ENCODE measurements around the gene KCP.

KCP gene

DNA sequence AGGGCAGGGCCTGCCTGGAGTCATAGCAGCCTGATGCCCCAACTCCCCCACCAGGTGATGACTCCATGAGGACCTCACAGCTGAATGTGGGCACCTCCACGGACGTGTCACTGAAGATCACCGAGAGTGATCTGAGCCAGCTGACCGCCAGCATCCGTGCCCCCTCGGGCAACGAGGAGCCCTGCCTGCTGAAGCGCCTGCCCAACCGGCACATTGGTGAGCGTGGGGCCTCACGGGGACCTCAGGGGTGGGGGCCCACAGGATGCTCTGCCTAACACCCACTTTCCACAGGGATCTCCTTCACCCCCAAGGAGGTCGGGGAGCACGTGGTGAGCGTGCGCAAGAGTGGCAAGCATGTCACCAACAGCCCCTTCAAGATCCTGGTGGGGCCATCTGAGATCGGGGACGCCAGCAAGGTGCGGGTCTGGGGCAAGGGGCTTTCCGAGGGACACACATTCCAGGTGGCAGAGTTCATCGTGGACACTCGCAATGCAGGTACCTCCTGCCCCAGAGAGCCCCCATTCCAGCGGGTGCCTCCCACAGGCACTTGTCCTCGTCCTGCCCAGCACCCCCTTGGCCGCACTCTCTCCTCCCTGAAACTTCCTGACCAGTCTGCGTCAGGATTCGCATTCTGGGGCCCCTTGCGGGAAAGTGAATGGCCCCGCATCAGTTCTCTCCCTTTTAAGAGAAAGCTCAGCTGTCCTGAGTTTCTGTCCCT lies 57.8 kb downstream of the KCP start:
- no peak for FAIRE-seq

GRCh38 chr7:128849804-128850490 lies 60.6 kb downstream of the KCP start:
- FAIRE-seq (no peak), DNase-seq (ENCODE audit: insufficient read length) (no peak)
- TF ChIP-seq POLR2AphosphoS5 (IDR thresholded peaks at IDR 0.05; ENCODE audit: low read depth, low read length) (no peak), POLR2A (IDR thresholded peaks at IDR 0.05; ENCODE audit: low read depth, low read length) (no peak), TAF1 (IDR thresholded peaks at IDR 0.05; ENCODE audit: borderline replicate concordance, low read depth, low read length) (no peak)

More for the DNA sequence above, 57.8 kb downstream of the KCP start:
- DNase-seq (ENCODE audit: insufficient read length): no peak
- TF ChIP-seq POLR2AphosphoS5 (IDR thresholded peaks at IDR 0.05; ENCODE audit: low read depth, low read length) (no peak), POLR2A (IDR thresholded peaks at IDR 0.05; ENCODE audit: low read depth, low read length) (no peak), TAF1 (IDR thresholded peaks at IDR 0.05; ENCODE audit: borderline replicate concordance, low read depth, low read length) (no peak)

DNA sequence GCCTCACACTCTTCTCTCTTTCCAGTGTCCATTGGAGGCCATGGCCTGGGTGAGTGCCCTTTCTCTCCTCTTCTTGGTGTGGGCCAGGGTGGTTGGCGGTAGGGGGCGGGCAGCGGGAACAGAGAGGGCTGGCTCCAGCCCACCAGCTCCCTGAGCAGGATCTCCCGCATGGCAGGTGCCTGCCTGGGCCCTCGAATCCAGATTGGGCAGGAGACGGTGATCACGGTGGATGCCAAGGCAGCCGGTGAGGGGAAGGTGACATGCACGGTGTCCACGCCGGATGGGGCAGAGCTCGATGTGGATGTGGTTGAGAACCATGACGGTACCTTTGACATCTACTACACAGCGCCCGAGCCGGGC lies 61.4 kb downstream of the KCP start:
- FAIRE-seq (no peak), DNase-seq (ENCODE audit: insufficient read length) (no peak)
- no peak for TF ChIP-seq TAF1 (IDR thresholded peaks at IDR 0.05; ENCODE audit: borderline replicate concordance, low read depth, low read length)
- TF ChIP-seq POLR2A (IDR thresholded peaks at IDR 0.05; ENCODE audit: low read depth, low read length): no peak
- no peak for TF ChIP-seq POLR2AphosphoS5 (IDR thresholded peaks at IDR 0.05; ENCODE audit: low read depth, low read length)

DNA sequence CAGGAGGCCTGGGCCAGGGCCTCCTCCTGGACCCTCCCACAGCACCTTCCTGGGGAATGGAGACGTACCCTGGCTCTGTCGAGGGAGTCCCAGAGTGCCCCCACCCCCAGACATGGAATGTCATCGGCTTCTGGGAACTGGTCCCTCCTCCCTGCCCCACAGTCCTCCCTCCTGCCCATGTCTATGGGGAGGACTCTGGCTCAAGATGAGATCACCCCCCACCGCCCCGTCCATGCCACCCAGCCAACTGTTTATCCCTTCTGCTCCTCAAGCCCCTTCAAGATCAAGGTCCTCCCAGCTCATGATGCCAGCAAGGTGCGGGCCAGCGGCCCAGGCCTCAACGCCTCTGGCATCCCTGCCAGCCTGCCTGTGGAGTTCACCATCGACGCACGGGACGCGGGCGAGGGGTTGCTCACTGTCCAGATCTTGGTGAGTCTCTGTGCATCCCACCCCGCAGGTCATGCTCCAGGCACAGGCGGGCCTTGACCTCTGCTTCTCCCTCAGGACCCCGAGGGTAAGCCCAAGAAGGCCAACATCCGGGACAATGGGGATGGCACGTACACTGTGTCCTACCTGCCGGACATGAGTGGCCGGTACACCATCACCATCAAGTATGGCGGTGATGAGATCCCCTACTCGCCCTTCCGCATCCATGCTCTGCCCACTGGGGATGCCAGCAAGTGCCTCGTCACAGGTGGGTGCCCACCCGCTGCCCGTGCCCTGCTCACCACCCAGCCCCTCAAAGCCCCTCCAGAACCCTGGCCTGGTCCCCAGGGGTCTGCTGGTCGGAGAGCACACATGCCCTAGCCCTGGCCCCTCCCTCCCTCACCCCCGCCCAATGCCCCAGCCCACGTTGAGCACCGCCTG lies 62.0 kb downstream of the KCP start:
- FAIRE-seq (no peak), DNase-seq (ENCODE audit: insufficient read length) (no peak)
- TF ChIP-seq POLR2AphosphoS5 (IDR thresholded peaks at IDR 0.05; ENCODE audit: low read depth, low read length) (no peak), TAF1 (IDR thresholded peaks at IDR 0.05; ENCODE audit: borderline replicate concordance, low read depth, low read length) (no peak), POLR2A (IDR thresholded peaks at IDR 0.05; ENCODE audit: low read depth, low read length) (no peak)

- FAIRE-seq (no peak), DNase-seq (ENCODE audit: insufficient read length) (no peak)
These were observed 62.7 kb downstream of the KCP start for GRCh38 chr7:128847721-128848211.

GRCh38 chr7:128846781-128847444 lies 63.6 kb downstream of the KCP start:
- TF ChIP-seq TAF1 (IDR thresholded peaks at IDR 0.05; ENCODE audit: borderline replicate concordance, low read depth, low read length): no peak
- no peak for TF ChIP-seq POLR2AphosphoS5 (IDR thresholded peaks at IDR 0.05; ENCODE audit: low read depth, low read length)
- TF ChIP-seq POLR2A (IDR thresholded peaks at IDR 0.05; ENCODE audit: low read depth, low read length): no peak
- FAIRE-seq (no peak), DNase-seq (ENCODE audit: insufficient read length) (no peak)

More at GRCh38 chr7:128847721-128848211, 62.7 kb downstream of the KCP start:
- TF ChIP-seq TAF1 (IDR thresholded peaks at IDR 0.05; ENCODE audit: borderline replicate concordance, low read depth, low read length) (no peak), POLR2AphosphoS5 (IDR thresholded peaks at IDR 0.05; ENCODE audit: low read depth, low read length) (no peak)

DNA sequence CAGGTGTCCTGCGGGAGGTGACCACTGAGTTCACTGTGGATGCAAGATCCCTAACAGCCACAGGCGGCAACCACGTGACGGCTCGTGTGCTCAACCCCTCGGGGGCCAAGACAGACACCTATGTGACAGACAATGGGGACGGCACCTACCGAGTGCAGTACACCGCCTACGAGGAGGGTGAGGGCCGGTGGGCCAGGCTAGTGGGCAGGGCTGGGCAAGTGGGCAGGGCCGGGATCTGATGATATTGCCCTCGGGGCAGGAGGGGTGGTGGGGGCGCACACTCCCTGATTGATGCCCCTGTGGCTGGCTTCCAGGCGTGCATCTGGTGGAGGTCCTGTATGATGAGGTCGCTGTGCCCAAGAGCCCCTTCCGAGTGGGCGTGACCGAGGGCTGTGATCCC lies 64.5 kb downstream of the KCP start:
- TF ChIP-seq POLR2A (IDR thresholded peaks at IDR 0.05; ENCODE audit: low read depth, low read length) (no peak), TAF1 (IDR thresholded peaks at IDR 0.05; ENCODE audit: borderline replicate concordance, low read depth, low read length) (no peak), POLR2AphosphoS5 (IDR thresholded peaks at IDR 0.05; ENCODE audit: low read depth, low read length) (no peak)
- DNase-seq (ENCODE audit: insufficient read length) (no peak), FAIRE-seq (no peak)

DNA sequence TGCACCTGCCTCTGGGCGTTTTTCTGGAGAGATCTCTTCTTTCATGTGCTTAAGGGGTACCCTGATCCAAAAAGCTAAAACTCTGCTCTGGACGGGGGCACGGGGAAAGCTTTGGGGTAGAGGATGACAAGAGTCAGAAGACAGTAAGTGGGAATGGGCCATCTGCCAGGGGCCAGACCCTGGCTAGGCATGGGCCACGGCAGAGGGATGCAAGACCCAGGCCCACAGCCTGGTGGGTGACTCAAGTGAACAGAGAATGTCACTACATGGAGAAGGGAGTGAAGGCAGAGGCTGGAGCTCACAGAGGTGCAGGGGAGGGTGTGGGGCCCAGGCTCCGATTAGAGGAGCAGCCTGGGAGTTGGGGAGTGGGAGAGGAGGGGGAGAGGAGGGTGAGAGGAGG lies 65.0 kb downstream of the KCP start:
- FAIRE-seq: no peak
- DNase-seq (ENCODE audit: insufficient read length): no peak
- TF ChIP-seq POLR2A (IDR thresholded peaks at IDR 0.05; ENCODE audit: low read depth, low read length) (no peak), TAF1 (IDR thresholded peaks at IDR 0.05; ENCODE audit: borderline replicate concordance, low read depth, low read length) (no peak), POLR2AphosphoS5 (IDR thresholded peaks at IDR 0.05; ENCODE audit: low read depth, low read length) (no peak)

- no peak for FAIRE-seq
- TF ChIP-seq POLR2A (IDR thresholded peaks at IDR 0.05; ENCODE audit: low read depth, low read length) (no peak), POLR2AphosphoS5 (IDR thresholded peaks at IDR 0.05; ENCODE audit: low read depth, low read length) (no peak), TAF1 (IDR thresholded peaks at IDR 0.05; ENCODE audit: borderline replicate concordance, low read depth, low read length) (no peak)
- DNase-seq (ENCODE audit: insufficient read length): no peak
These were observed 65.7 kb downstream of the KCP start for GRCh38 chr7:128844777-128845311.

GRCh38 chr7:128843938-128844621 lies 66.4 kb downstream of the KCP start:
- TF ChIP-seq POLR2AphosphoS5 (IDR thresholded peaks at IDR 0.05; ENCODE audit: low read depth, low read length) (no peak), POLR2A (IDR thresholded peaks at IDR 0.05; ENCODE audit: low read depth, low read length) (no peak), TAF1 (IDR thresholded peaks at IDR 0.05; ENCODE audit: borderline replicate concordance, low read depth, low read length) (no peak)
- FAIRE-seq (no peak), DNase-seq (ENCODE audit: insufficient read length) (no peak)

All from GM12892 (cell line).